HG02763 (cell line): ENCODE results near the gene DKKL1.

Experiments used
- ATAC-seq: cut with Tn5 transposase; IDR thresholded peaks from one replicate; pipeline ENCODE4 v1.9.1; 2021; ENCODE audit warnings: mild to moderate bottlenecking, moderate library complexity; ENCODE audit not compliant: unreplicated experiment

DKKL1 gene

DNA sequence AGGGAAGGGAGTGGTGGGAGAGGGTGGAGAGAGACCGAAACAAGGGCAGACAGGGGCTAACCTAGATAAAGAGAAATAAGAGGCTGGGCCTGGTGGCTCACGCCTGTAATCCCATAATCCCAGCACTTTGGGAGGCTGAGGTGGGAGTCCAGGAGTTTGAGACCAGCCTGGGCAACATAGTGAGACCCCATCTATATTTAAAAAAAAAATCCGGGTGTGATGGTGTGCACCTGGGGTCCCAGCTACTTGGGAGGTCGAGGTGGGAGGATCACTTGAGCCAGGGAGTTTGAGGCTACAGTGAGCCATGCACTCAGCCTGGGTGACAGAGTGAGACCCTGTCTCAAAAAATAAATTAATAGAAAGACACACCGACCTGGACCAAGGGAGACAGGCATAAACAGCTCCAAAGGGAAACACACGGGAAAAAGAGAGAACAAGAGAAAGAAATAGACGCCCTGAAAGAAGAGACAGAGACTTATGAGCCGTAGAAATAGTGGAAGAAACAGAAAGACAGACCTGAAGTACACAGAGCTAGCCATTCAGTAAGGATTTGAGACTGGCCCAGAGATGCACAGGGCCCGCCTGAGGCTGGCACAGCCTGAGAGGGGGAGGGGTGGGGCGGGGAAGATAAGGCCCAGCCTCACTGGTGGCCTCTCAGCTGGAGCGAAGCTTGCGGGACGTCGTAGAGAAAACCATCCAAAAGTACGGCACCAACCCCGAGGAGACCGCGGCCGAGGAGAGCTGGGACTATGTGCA, 26.2 kb upstream of the DKKL1 start:
- ATAC-seq = no peak

DNA sequence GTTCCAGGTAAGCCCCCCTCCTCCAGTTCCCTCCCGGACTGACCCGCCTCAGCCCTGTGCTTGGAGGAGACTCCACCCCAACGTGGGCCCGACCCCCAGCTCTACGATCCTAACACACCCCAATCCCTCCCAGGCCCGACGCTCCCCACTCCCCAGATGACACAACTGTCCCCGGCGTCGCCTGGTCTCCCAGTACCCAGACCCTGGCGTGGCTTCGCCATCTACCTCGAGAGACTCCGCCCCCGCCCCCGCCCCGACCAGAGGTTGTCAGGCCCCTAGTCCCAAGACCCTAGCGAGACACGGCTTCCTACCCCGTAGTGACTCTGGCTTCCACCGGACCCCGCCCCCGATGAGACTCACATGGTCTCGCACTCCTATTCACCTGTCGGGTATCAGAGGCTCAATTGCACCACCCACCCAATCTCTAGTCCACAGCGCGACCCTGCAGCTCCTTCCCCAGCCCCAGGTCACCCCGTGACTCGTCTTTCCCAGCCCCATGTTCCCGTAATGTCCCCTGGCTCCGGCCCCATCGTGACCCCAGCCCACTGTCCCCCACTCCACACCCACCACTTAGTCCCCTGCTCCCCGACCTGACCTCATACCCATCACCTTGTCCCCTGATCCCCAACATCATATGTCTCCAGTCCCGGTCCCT, 25.5 kb upstream of the DKKL1 start:
- ATAC-seq = no peak

DNA sequence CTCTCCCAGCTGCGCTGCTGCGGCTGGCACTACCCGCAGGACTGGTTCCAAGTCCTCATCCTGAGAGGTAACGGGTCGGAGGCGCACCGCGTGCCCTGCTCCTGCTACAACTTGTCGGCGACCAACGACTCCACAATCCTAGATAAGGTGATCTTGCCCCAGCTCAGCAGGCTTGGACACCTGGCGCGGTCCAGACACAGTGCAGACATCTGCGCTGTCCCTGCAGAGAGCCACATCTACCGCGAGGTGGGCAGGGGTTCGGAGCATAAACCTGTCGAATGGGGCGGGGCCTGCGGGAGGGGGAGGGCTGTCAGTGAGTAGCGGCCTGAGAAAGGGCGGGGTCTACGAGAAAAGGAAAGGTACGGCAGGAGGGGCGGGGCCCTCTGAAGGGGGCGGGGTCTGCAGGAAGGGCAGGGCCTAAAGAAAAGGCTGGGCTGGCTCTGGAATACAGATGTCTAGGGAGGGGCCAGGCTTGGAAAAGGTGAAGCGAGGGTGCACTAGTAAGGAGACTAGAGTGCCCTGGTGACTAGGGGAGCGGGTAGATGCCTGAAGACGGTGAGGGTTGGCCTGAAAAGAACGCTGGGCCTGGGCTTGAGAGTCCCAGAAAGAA, 24.9 kb upstream of the DKKL1 start:
- ATAC-seq = no peak

- ATAC-seq = no peak
These were observed 24.2 kb upstream of the DKKL1 start for GRCh38 chr19:49339301-49340068.

- ATAC-seq = peak; percentile 69
These were observed 23.4 kb upstream of the DKKL1 start for GRCh38 chr19:49340069-49340864.

DNA sequence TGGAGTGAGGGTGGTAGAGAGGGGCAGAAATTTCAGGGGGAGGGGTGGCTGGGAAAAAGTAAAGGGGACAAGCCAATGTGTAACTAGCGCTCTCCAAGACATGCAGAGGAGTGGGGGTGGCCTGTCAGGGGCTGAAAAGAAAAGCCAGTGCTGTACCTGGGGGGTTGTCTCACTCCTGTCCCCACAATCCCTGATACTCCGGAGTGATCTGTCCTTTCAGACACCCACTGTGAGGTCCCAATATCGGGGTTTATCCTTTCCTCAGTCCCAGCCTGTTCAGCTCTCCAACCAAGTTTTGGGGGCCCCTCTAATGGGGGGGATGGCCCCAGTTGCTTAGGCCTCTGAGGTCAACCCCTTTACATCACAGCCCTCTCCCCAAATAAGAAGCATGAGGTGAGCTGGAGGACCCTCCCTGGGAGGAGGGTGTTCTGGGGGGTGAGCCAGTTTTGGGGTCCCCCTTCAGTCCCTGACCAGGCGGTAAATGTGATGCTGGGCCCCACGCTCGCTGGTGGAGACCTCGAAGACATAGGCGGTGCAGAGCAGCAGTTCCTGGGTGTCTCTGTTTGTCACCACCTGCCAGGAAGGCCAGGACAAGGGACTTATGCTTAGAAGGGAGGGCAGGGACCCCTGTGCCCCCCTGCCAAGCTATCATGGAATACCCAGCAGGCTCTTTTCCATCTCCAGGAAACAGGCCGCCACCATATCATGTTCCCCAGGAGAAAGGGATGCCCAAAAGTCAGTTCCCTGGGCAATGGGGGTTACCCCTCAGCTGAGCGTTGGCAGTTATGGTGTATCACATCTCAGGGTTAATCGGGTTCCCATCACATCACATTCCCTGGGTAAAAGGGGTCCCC, 22.6 kb upstream of the DKKL1 start:
- no peak for ATAC-seq

DNA sequence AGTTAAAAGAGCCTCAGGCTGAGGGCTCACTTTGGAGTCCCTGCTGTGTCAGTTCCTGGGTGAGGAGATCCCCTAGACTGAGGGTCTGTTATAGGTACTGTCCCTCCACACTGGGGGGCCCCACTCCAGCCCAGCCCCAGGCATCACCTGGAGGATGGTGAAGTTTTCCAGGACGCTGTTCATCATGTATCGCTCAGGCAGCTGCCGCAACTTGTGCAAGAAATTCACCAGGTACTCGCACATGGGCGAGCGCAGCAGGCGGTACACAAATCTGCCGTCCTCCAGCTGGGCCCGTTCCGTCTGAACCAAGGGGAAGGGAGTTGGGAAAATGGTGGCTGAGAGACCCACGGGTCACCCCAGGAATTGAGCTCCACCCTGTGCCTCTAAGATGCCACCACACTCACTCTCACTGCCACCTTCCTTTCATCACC, 21.4 kb upstream of the DKKL1 start:
- no peak for ATAC-seq

DNA sequence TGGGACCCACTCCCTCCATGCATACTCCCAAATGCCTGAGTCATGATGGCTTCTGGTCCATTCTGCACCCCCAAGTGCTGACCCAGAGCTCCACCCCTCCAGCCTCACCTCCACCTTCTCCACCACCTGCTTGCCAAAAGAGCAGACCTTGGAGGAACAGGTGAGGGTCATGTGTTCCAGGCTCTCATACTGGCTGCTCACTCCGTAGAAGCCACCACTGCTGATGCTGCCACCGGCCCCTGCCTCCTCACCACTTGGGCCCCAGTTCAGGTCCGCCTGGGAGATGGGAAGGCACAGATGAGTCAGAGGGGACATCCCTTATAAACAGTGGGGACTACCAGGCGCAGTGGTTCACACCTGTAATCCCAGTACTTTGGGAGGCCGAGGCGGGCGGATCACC, 20.6 kb upstream of the DKKL1 start:
- no peak for ATAC-seq

GRCh38 chr19:49344505-49345423, 18.9 kb upstream of the DKKL1 start:
- no peak for ATAC-seq

- no peak for ATAC-seq
These were observed 16.5 kb upstream of the DKKL1 start for GRCh38 chr19:49347191-49347590.

DNA sequence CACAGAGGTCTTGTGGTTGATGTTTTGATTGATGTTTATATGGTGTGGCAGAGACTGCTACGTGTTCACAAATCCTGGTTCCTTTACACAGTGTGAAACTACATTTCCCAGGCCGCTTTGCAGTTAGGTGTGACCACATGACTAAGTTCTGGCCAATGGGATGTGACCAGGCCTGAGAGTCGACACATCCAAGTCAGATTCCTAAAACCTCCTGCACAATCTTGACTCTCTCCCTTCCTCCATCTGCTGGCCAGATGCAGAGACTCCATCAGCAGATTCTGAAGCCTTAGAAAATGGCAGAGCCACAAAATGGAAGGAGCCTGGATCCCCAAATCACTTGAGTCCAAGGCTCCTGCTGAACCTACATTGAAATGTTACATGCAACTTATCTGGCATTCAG, 15.8 kb upstream of the DKKL1 start:
- ATAC-seq = no peak

DNA sequence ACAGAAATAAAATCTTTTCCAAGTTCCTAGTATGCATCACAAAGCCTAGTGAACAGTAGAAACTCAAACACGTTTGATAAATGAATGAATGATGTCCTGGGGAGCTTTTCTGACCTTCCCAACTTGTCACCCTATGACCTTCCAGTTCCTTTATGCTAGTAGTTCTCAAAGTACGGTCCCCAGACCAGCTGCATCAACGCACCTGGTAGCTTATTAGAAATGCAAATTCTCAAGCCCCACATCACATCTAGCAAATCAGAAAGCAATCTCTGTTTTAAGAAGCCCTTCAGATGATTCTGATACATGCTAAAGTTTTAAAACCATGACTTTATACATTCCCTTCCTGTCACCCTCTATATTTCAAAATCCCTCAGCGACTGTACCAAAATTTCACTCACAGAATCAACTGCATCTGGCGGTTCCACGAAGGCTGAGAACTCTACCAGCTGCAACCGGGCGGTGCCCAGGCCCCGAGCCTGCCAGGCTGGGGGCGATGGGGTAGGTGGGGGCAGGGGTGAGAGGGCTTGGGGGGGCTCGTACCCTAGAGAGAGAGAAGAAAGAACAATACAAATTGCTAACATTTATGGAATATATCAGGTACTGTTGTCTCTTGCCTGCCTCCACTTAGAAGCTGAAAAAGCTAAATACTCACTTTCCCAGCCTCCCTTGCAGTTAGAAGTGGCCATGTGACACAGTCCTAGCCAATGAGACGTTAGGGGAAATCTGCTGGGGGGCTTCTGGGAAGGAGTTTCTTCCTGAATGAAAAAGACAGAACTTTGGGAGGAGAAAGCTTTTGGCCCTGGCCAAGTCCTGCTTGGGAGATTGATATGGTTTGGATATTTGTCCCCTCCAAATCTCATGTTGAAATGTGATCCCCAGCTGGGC, 15.1 kb upstream of the DKKL1 start:
- ATAC-seq = no peak

- ATAC-seq = no peak
These were observed 14.1 kb upstream of the DKKL1 start for GRCh38 chr19:49349567-49349966.

DNA sequence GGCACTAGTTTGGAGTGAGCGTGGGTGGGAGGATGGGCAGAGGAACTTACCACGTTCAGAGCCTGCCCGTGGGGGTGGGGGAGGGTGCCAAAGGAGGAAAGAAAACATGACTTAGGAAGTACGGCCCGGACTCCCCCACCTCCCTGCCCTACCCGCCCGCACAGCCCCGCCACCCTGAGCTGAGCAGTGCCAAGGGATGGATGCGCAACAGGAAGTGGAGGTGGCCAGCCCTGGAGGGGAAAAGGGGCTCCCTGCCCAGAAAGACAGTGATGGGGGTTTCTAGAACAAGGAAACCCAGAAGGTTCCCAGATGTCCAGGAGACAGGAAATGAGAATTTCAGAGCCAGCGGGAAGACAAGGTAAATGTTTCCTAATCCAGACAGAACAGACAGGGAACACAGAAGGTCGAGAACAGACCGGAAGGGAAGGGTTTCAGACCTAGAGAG, 7.7 kb upstream of the DKKL1 start:
- ATAC-seq = no peak

GRCh38 chr19:49356382-49356781, 7.3 kb upstream of the DKKL1 start:
- no peak for ATAC-seq

GRCh38 chr19:49357186-49357585, 6.5 kb upstream of the DKKL1 start:
- ATAC-seq = no peak
